HG02981 (cell line): Measurements from ENCODE around the gene CRABP1.
"Not testable (repeated sequence)": the region's sequence is repeated elsewhere in the genome, so short reads cannot be mapped to it uniquely, and the experiment has no call there.

Source experiments
- ATAC-seq: cut with Tn5 transposase; IDR thresholded peaks from one replicate; pipeline ENCODE4 v1.9.1; 2021; ENCODE audit warnings: mild to moderate bottlenecking, moderate library complexity; ENCODE audit not compliant: unreplicated experiment

Gene CRABP1

GRCh38 chr15:78369161-78369560 lies 29.0 kb downstream of the CRABP1 start:
- no peak for ATAC-seq

GRCh38 chr15:78370013-78370412 lies 29.9 kb downstream of the CRABP1 start:
- no peak for ATAC-seq

GRCh38 chr15:78372880-78373279 lies 32.7 kb downstream of the CRABP1 start:
- ATAC-seq, result no peak

GRCh38 chr15:78374436-78375393 lies 34.6 kb downstream of the CRABP1 start:
- no peak for ATAC-seq

- ATAC-seq, result not testable (repeated sequence)
Measured at GRCh38 chr15:78380143-78380542, 40.0 kb downstream of the CRABP1 start.

- ATAC-seq, result no peak
Measured at GRCh38 chr15:78382114-78382880, 42.1 kb downstream of the CRABP1 start.

- no peak for ATAC-seq
Measured at GRCh38 chr15:78384651-78385050, 44.5 kb downstream of the CRABP1 start.

GRCh38 chr15:78387246-78388037 lies 47.3 kb downstream of the CRABP1 start:
- no peak for ATAC-seq

GRCh38 chr15:78388865-78389264 lies 48.7 kb downstream of the CRABP1 start:
- ATAC-seq, result no peak

GRCh38 chr15:78389322-78389721 lies 49.2 kb downstream of the CRABP1 start:
- no peak for ATAC-seq

GRCh38 chr15:78389738-78390137 lies 49.6 kb downstream of the CRABP1 start:
- ATAC-seq, result no peak

- ATAC-seq, result no peak
Measured at GRCh38 chr15:78390242-78390641, 50.1 kb downstream of the CRABP1 start.

- ATAC-seq, result no peak
Measured at GRCh38 chr15:78390826-78391225, 50.7 kb downstream of the CRABP1 start.

GRCh38 chr15:78391781-78392180 lies 51.6 kb downstream of the CRABP1 start:
- no peak for ATAC-seq

GRCh38 chr15:78392430-78392829 lies 52.3 kb downstream of the CRABP1 start:
- ATAC-seq, result no peak

- no peak for ATAC-seq
Measured at GRCh38 chr15:78393137-78393536, 53.0 kb downstream of the CRABP1 start.

GRCh38 chr15:78394026-78394425 lies 53.9 kb downstream of the CRABP1 start:
- ATAC-seq, result no peak

GRCh38 chr15:78394981-78395616 lies 54.9 kb downstream of the CRABP1 start:
- no peak for ATAC-seq

- no peak for ATAC-seq
Measured at GRCh38 chr15:78396186-78396814, 56.1 kb downstream of the CRABP1 start.

GRCh38 chr15:78396976-78397375 lies 56.8 kb downstream of the CRABP1 start:
- no peak for ATAC-seq
